HG03139 (cell line): ENCODE data around the gene MALRD1.

Experiments
- ATAC-seq: cut with Tn5 transposase; IDR thresholded peaks from one replicate; pipeline ENCODE4 v1.9.1; 2021; ENCODE audit not compliant: unreplicated experiment

MALRD1 gene

DNA sequence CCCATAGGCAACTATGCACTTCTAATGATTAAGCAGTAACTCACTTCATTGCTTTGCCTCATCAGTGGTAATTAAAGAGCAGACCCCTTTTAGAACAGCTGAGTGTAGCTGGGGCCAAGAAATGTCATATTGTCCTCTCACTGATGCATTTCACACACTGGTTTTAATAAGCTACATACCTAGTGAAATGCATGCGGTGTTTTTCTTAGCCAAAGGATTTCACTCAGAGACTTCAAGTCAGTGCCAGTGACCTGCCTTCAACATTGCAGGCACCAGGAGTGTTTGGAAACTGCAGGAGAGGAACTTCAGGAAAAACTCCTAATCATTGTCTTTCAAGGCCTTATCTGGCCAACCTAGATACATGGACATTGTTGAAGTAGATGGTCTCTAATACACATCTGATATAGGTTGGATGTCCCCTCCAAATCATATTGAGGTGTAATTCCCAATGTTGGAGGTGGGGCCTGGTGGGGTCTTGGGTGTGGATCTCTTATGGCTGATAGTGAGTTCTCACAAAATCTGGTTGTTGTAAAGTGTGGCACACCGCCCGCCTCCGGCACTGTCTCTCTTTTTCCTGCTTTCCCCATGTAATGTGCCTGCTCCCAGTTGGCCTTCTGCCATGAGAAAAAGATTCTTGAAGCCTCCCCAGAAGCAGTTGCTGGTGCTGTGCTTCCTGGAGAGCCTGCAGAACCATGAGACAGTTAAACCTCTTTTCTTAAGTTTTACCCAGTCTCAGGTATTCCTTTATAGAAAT lies 515.0 kb downstream of the MALRD1 start:
- ATAC-seq = no peak

DNA sequence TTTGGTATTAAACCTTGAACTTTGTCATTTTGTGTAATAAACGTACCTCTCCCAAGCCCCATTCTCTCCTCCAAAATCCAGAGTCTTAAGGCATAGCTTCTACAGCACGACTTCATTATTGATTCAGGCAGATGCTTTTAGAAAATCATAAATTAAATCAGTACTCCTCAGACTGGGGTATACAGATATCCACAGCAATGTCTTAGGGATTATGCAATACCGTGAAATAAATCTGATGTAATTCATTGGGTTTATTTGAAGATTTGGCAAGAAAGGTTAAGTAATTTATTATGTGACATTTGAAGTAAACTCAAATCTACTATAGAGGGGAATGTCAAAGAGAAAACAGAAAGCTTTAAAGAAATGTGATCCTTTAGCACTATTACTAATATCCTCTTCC lies 521.5 kb downstream of the MALRD1 start:
- ATAC-seq = no peak

DNA sequence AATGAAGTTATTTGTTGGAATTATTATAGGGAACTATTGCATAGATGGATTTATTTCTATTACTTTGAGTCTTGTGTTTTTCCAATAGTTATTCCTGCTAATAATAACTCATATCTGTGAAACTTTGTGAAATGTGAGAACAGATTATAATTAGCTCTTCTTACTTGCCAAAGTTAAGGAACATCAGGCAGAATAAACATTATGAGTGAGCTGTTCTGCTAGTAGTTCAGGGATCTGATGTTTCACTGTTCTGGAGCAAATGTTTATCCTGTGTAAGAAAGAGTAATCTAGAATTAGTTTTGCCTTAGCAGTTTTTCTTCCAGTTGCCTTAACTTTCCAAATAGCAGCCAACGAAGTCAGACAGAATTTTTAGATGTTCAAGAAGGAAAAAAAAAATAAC lies 522.4 kb downstream of the MALRD1 start:
- ATAC-seq = no peak

DNA sequence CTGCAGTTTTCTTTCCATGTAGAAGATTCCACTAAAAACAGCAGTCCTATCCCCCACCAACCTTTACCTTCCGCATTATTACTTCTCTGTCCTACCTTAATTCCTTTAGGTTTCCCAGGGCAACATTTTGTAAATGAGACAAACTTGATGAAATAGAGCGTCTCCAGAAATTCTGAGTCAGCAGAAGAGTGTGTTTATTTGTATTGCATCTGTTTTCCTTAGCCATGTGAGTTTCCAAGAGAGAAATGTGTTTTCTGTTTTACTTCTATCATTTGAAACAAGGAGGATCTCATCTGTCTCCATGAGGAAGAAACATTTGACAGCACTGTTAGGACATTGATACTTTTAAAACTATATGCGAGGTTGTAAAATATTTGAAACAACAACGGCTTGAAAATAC lies 523.5 kb downstream of the MALRD1 start:
- ATAC-seq = no peak

DNA sequence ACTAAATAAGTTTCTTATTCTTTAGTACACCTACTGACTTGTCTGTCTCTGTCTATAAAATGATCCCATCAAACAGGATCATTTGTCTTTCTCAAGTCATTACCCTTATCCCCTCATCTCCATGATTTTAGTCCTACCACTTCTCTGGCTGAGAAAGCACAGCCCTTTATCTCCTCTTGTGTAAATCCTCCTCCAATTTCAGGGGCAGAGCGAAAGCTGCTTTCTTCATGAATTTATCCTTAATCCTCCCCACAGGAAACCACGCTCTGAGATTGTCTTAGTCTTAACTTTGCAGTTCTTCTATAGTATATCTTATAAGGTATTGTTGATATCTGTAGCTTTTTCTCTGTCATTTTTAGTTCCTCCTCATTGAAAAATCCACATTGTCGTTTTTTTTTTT lies 528.0 kb downstream of the MALRD1 start:
- ATAC-seq = no peak

DNA sequence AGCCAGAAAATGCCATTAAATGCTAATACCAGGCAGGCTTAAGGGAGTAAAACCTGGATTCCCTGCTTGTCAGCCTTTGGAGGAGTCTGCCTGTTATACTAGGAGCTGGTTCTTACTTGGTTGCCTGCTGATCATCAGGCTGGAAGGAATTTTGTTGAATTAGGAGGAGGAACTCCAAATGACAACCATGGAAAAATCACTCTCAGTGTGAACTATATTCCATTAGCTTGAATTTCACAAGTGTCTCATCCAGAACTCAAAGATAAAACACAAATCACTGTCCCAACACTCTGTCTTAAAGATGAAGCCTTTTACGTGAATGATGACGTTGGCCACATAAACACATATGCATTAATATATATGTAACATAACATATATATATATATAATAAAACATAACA lies 528.8 kb downstream of the MALRD1 start:
- no peak for ATAC-seq

DNA sequence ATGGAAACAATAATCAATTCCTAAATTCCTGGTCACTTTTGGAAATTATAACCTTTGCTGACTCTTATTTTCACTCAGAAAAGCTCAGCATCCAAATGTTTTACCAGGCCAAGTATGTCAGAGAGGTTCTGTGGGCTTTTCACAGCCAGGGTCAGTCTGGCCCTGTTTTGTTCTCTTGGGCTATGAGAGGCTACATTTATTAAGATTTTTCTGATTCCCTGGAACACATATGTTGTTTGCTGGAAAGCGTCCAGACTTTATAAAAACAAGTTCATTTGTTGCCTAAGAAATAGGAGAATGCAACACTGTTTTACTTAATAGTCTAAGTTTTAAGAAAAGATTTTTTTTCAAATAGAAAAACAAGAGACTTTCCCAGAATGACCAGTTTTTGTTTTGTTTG lies 529.2 kb downstream of the MALRD1 start:
- ATAC-seq = no peak

DNA sequence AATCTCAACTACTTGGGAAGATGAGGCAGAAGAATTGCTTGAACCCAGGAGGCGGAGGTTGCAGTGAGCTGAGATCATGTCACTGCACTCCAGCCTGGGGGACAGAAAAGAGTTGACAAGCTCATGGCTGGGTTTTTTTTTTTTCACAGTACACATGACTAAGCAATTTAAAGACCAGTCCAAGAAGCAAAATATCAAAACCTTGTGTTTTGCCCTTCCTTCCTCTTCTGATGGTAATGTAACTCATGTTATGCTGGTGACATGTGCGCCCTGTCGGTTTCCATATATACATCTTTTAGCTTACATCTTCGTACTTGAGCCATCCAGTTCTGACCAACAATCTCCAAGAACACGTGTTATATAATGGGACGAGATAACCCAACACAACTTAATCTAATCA lies 530.0 kb downstream of the MALRD1 start:
- ATAC-seq = no peak

DNA sequence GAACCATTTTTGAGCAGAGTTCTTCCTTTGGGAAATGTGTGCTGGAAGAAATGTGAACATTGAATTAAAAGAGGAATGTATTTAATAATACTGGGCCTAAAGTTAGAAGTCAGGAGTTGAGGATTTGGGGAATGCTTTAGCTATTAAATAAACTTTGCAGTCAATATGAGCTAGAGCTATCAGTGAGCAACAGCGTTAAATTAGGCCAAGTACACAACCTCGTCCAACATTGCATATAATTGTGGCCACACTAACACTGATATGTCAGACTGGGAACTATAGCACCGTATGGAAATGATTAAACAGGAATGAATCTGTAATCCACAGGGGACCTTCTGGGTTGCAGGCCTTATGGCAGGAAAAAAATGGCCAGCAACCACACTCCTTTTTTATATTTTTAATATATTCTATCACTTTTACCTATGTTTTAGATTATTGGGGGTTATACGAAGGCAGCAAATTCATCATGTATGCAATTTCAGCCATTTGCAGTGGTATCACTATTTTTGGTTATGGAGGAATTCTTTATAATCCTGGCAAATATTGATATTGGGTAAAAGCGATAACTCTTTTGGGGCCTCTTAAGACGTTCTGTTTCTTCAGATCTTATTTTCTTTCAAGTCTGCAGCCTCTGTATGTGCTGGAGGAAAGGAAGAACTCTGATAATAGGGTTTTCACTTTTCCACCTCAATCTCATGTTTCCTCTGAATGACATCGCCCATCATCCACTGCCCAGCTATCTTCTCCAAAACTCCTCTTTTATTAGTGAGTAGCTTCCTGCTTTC lies 531.4 kb downstream of the MALRD1 start:
- no peak for ATAC-seq

DNA sequence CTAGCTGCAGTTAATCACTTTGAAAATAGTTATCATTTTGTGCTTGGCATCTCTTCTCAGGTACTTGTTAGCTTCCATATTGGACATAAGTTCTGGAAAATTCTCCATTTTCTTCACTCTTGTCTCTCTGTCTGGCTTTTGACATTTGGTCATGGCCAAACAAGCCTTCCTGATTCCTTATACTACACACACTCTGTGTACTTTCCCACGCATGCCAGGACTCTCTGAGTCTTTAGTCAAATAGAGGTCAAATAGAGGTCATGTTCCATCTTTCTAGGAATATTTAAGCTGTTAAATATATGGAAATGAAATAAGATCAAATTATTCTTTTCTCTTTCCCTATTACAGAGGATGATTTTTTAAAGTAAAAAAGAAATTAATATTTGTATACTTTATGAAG lies 532.1 kb downstream of the MALRD1 start:
- ATAC-seq = no peak

DNA sequence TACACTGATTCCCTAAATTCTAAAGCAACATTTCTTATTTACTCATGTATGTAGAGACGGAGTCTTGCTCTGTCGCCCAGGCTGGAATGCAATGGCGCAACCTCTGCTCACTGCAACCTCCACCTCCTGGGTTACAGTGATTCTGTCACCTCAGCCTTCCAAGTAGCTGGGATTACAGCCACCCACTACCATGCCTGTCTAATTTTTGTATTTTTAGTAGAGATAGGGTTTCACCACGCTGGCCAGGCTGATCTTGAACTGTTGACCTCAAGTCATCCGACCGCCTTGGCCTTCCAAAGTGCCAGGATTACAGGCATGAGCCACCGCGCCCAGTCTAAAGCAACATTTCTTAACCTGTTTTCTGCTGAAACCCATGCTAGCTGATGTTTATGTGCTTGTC lies 540.0 kb downstream of the MALRD1 start:
- ATAC-seq = no peak

DNA sequence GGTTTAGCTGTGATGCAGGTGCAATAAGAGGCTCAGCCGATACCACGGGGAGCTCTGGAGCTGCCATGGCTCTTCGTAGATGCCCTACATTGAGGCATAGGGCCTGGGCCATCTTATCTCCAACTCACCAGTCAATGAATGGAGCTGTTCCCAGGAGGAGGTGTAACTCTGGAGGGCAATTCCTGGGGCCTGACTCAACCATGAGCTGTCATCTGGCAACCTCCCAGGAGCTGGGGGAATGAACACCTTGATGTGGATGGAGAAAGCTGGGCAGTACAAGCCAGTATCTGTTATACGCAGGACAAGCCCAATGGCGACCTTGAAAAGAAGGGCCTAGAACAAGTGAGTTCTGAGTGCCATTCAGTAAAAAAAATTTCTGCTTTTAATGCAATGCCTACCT lies 543.7 kb downstream of the MALRD1 start:
- no peak for ATAC-seq

DNA sequence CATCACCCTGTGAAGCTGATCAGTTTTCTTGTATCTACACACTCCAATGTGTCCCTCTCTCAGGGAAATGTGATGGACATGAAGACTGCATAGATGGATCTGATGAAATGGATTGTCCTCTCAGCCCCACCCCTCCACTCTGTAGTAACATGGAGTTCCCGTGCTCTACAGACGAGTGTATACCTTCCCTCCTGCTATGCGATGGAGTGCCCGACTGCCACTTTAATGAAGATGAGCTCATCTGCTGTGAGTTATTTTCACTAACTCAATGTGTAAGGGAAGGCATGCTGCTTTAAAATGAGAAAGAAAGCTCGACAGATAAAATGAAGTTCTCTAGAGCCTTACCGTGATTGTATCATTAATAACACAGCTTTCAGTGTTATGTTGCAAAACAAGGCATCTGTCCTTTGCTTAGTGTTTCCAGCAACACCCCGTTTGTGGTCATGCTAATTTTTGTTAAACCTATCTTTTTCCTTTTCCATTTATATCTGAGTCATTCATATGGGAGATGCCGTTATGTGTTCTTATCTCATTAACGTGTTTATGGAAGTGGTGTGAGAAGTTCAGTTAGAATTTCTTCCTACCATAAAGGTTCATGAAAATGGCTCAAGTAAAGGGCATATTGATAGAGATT lies 546.7 kb downstream of the MALRD1 start:
- no peak for ATAC-seq

DNA sequence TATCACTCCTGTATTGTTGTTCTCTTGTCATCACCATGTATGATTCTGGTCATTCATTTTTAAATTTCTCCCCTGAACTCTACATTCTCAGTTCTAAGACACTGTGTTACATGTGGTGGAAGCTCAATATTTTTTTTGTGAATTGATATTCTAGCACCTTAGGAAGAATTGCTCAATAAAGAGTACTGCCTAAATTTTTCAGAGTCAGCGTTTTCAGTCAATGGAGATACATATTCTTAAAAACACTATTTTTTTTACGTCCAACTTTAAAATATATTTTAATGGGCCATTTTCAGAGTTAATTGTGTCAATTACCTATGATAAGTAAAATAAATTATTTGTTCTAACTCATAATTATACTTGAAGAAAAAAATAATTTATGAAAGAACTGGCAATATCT lies 557.2 kb downstream of the MALRD1 start:
- ATAC-seq = no peak

DNA sequence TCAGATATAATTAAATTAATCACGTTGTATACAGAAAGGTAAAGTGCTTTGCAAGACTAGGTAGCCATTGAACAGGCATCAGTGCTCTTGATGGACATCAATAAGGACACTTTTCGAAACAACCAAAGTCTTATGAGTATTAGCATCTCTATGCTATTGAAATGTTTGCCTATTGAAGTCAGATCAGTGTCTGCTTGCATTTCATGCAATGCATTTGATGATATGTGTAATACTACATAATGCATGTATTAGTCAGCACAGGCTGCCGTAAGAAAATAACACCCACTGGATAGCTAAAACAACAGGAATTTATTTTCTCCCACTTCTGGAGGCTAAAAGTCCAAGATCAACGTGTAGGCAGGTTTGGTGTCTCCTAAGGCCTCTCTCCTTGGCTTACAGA lies 558.4 kb downstream of the MALRD1 start:
- no peak for ATAC-seq

DNA sequence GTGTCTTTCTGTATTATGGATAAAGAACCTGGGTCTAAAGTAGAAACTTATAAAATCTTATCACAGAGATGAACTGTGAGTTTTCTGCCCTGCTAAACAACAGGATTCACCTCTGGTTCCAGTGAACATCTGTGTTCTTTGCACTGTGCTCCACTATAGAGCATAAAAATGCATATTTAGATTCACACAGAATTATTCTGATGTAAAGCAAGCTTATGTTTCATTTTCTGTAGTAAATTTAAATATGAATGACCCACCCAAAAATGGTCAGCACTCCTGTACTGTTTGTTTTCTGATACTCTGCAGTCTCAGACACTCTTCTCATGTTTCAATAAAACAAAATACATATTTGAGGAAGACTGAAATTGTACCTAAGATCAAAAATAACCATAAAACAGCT lies 563.2 kb downstream of the MALRD1 start:
- no peak for ATAC-seq

DNA sequence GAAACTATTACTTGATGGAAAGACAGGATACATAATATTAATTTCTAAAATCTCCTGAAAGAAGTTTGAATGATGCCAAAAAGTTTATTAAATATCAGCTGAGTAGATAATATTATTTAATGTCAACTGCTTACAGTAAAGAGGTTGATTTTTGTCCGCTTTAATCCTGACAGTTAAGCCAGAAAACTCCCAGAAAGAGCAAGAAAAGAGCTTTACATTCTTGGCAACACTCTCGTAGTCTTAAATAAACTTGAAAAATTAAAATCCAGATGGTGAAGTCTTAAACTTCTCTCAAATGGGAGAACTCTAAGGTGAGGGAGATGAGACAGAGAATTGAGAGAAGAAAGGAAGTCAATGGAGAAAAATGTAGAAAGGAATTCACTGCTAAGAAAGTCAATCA lies 568.4 kb downstream of the MALRD1 start:
- ATAC-seq = no peak

DNA sequence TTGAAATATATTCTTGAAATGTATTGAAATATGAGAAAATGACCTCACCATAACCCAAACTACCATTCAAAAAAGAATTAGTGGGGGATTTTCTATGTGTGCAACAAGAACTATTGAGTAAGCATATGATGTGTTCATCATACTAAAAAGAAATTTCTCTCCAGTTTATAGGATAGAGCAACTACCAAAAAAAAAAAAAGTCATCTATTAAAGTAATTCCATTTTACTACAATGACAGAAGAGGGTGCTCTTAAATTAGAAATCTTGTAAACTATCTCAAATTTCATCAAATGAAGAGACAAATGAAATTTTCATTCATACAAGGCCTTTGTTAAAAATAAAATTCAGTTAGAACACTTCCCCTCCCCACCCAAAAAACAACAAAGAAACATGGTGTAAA lies 572.2 kb downstream of the MALRD1 start:
- ATAC-seq = no peak

DNA sequence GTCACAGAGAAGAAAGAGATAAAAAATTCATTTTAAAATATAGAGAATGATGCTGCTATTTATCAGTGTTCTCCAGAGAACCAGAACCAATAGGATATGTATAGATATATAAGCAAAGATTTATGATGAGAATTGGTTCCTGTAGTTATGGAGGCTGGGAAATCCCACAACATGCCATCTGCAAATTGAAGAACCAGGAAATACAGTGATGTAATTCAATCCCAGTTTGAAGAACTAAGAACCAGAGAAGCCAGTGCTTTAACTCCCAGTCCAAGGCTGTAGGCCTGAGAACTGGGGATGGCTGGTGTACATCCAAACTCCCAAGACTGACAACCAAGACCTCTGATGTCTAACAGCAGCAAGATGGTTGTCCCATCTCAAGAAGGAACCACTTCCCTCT lies 574.7 kb downstream of the MALRD1 start:
- no peak for ATAC-seq

DNA sequence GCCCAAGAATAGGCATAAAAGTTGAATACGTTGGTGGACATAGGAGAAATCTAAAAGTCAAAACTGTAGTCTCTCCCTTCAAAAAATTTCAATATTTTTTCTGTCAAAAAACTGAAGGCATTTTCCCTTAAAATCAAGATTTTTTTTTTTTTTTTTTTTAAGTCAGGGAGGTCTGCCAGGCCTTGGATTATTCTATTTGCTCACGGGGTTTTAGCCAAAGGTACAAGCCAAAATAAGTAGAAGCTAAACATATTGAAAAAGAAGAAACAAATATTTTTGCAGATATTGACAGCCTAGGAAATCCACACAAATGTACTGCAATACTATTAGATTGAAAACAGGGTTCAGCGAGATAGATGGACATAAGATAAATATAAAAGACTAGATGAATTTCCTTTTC lies 577.6 kb downstream of the MALRD1 start:
- no peak for ATAC-seq

DNA sequence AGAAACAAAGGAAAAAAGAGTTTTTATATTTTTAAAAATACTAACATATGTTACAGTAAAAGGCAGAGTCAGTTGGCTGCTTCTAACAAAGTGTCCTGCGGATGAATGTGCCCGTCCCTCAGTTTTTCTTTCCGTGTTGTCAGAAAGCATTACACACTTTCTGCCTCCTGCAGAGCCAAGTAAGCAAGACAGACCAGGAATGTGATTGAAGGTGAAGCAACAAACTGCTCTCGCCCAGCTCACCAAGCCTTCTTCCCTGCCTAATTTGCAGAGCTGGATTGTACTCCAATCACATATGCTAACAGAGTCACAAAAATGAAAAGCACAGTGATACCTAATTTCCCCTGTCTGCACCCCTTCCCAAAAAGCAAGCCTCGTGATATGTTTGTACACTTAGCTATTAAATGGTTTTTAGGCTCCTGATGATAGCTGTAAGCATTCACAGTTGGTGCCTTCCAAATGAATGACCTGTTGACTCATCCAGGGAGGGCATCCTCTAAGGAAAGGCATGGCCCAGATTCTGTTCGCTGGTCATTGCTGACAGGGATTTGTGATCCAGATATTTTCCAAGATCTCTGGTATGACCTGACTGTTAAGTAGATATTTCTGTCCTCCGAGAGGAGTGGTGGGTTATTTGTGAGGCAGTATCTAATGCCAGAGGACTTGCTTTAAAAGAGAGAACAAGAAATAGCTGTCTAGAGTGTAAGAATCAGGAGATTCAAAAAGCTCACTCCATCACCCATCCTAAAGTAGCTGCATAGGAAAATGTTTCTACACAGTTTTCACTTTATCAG lies 580.4 kb downstream of the MALRD1 start:
- no peak for ATAC-seq
